ENCODE data around the gene COG3. TPM values are rescaled to one million over a fixed set of nuclear protein-coding genes. Genes with fewer than 3 reads are reported as not detected.
A peak's percentile ranks its signal among the peaks of the same experiment; 100 is the strongest.

The COG3 gene
- total and polyA plus RNA-seq, 2 experiments from 2014 or later: 17.1 to 23.9 TPM

DNA sequence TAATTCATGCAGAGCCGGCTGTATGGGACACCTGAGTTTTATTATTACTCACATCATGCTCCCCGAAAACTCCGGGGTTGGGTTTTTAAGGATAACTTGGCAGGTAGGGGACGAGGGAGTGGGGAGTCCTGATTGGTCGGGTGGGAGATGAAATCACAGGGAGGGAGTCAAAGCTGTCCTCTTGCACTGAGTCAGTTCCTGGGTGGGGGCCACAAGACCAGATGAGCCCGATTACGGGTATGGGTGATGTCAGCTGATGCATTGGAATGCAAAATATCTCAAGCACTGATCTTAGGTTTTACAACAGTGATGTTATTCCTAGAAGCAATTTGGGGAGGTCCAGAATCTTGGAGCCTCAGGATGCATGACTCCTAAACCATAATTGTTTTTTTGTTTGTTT, 18.6 kb upstream of the COG3 start (continued):
- TF ChIP-seq, protein P1, sequence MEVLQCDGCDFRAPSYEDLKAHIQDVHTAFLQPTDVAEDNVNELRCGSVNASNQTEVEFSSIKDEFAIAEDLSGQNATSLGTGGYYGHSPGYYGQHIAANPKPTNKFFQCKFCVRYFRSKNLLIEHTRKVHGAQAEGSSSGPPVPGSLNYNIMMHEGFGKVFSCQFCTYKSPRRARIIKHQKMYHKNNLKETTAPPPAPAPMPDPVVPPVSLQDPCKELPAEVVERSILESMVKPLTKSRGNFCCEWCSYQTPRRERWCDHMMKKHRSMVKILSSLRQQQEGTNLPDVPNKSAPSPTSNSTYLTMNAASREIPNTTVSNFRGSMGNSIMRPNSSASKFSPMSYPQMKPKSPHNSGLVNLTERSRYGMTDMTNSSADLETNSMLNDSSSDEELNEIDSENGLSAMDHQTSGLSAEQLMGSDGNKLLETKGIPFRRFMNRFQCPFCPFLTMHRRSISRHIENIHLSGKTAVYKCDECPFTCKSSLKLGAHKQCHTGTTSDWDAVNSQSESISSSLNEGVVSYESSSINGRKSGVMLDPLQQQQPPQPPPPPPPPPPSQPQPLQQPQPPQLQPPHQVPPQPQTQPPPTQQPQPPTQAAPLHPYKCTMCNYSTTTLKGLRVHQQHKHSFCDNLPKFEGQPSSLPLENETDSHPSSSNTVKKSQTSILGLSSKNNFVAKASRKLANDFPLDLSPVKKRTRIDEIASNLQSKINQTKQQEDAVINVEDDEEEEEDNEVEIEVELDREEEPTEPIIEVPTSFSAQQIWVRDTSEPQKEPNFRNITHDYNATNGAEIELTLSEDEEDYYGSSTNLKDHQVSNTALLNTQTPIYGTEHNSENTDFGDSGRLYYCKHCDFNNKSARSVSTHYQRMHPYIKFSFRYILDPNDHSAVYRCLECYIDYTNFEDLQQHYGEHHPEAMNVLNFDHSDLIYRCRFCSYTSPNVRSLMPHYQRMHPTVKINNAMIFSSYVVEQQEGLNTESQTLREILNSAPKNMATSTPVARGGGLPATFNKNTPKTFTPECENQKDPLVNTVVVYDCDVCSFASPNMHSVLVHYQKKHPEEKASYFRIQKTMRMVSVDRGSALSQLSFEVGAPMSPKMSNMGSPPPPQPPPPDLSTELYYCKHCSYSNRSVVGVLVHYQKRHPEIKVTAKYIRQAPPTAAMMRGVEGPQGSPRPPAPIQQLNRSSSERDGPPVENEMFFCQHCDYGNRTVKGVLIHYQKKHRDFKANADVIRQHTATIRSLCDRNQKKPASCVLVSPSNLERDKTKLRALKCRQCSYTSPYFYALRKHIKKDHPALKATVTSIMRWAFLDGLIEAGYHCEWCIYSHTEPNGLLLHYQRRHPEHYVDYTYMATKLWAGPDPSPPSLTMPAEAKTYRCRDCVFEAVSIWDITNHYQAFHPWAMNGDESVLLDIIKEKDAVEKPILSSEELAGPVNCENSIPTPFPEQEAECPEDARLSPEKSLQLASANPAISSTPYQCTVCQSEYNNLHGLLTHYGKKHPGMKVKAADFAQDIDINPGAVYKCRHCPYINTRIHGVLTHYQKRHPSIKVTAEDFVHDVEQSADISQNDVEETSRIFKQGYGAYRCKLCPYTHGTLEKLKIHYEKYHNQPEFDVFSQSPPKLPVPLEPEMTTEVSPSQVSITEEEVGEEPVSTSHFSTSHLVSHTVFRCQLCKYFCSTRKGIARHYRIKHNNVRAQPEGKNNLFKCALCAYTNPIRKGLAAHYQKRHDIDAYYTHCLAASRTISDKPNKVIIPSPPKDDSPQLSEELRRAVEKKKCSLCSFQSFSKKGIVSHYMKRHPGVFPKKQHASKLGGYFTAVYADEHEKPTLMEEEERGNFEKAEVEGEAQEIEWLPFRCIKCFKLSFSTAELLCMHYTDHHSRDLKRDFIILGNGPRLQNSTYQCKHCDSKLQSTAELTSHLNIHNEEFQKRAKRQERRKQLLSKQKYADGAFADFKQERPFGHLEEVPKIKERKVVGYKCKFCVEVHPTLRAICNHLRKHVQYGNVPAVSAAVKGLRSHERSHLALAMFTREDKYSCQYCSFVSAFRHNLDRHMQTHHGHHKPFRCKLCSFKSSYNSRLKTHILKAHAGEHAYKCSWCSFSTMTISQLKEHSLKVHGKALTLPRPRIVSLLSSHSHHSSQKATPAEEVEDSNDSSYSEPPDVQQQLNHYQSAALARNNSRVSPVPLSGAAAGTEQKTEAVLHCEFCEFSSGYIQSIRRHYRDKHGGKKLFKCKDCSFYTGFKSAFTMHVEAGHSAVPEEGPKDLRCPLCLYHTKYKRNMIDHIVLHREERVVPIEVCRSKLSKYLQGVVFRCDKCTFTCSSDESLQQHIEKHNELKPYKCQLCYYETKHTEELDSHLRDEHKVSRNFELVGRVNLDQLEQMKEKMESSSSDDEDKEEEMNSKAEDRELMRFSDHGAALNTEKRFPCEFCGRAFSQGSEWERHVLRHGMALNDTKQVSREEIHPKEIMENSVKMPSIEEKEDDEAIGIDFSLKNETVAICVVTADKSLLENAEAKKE (CRISPR knock-in tag; IDR thresholded peaks at IDR 0.05): no peak
- TF ChIP-seq, protein P2, sequence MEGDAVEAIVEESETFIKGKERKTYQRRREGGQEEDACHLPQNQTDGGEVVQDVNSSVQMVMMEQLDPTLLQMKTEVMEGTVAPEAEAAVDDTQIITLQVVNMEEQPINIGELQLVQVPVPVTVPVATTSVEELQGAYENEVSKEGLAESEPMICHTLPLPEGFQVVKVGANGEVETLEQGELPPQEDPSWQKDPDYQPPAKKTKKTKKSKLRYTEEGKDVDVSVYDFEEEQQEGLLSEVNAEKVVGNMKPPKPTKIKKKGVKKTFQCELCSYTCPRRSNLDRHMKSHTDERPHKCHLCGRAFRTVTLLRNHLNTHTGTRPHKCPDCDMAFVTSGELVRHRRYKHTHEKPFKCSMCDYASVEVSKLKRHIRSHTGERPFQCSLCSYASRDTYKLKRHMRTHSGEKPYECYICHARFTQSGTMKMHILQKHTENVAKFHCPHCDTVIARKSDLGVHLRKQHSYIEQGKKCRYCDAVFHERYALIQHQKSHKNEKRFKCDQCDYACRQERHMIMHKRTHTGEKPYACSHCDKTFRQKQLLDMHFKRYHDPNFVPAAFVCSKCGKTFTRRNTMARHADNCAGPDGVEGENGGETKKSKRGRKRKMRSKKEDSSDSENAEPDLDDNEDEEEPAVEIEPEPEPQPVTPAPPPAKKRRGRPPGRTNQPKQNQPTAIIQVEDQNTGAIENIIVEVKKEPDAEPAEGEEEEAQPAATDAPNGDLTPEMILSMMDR (conservative IDR thresholded peaks at IDR 0.05; ENCODE audit: low read depth in 2 of 2): no peak
- TF ChIP-seq ZNF114 (CRISPR knock-in tag; IDR thresholded peaks at IDR 0.05): no peak

DNA sequence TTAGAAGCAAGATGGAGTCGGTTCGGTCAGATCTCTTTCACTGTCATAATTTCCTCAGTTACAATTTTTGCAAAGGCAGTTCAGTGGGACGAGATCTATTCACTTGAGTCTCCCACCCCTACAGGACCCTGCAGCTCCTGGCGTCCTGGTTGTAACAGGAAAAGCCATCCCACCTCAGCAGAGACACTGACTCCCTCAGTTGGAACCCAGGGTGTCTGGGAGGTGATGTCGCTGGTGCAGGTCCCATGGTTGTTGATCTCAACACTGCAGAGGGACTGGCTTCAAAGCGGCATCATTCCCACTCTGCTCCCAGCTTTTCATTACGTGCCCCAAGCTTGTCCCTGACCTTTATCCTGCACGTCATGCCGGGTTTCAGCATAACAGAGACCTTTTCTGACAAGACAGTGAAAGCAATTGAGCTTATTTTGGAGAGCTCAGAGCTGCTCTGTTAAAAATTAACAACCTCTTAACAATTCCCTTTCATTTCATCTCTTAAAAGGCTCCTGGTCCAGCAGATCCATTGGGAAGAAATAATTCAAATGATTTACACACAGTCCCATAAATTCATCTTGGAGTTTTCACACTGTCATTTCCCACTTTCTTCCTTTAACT, 17.6 kb upstream of the COG3 start:
- Histone ChIP-seq H2AFZ (peak overlapping the region; percentile 84), H3K79me2 (replicated peaks; ENCODE audit: insufficient read depth) (no peaks in the 10 kb centered on the region), H3K27ac (ENCODE audit: low read depth) (no peak overlapping the region; the same call in 1 of the 2 replicates), H4K20me1 (replicated peaks; ENCODE audit: insufficient read depth) (no peaks in the 10 kb centered on the region), H3K4me3 (no peak overlapping the region), H3K27me3 (ENCODE audit: insufficient read depth) (no peaks in the 10 kb centered on the region), H3K4me1 (ENCODE audit: insufficient read depth) (peaks cover 7% of the 10 kb centered on the region; the same call in 1 of the 2 replicates), H3K36me3 (ENCODE audit: insufficient read depth) (no peaks in the 10 kb centered on the region), H3K4me2 (no peak overlapping the region), H3F3A (replicated peaks; ENCODE audit: low read depth) (no peaks in the 10 kb centered on the region), H3K9me2 (ENCODE audit: insufficient read depth) (no peaks in the 10 kb centered on the region)
- H3K9me3 Mint-ChIP-seq: no peaks in the 10 kb centered on the region
- ATAC-seq (peak; percentile 48), DNase-seq (ENCODE audit: low spot score) (no peak)
- H3K36me3 Mint-ChIP-seq (ENCODE audit: low read depth): no peaks in the 10 kb centered on the region
- TF ChIP-seq EZH2 (IDR thresholded peaks at IDR 0.05; ENCODE audit: low read depth, unreplicated experiment) (no peak), POLR2AphosphoS5 (IDR thresholded peaks at IDR 0.05; ENCODE audit: low read depth) (no peak), STAT1 (IDR thresholded peaks at IDR 0.05; ENCODE audit: unreplicated experiment) (no peak), ZNF331 (CRISPR knock-in tag; IDR thresholded peaks at IDR 0.05; ENCODE audit: low read depth) (no peak)
- TF ChIP-seq, protein P2 (conservative IDR thresholded peaks at IDR 0.05; ENCODE audit: low read depth in 2 of 2): no peak
- H3K27me3 Mint-ChIP-seq (ENCODE audit: insufficient read depth, low read depth, poor library complexity): peaks cover 4% of the 10 kb centered on the region
- peaks cover 5% of the 10 kb centered on the region; the same call in 1 of the 3 replicates for H3K4me1 Mint-ChIP-seq
- no peak overlapping the region for H3K4me3 Mint-ChIP-seq
- H3K27ac Mint-ChIP-seq: no peak overlapping the region; the same call in 1 of the 2 replicates

Measured in GM23338 (cell line).